GM19238 (cell line): Measurements from ENCODE around the gene IGFALS.

ENCODE experiments used
- DNase-seq: peaks from one replicate; pipeline ENCODE4 v3.0.0; 2011; ENCODE audit warnings: low spot score; ENCODE audit not compliant: insufficient read length

IGFALS gene

GRCh38 chr16:1745181-1745899 lies 48.2 kb downstream of the IGFALS start:
- DNase-seq, result no peak

DNA sequence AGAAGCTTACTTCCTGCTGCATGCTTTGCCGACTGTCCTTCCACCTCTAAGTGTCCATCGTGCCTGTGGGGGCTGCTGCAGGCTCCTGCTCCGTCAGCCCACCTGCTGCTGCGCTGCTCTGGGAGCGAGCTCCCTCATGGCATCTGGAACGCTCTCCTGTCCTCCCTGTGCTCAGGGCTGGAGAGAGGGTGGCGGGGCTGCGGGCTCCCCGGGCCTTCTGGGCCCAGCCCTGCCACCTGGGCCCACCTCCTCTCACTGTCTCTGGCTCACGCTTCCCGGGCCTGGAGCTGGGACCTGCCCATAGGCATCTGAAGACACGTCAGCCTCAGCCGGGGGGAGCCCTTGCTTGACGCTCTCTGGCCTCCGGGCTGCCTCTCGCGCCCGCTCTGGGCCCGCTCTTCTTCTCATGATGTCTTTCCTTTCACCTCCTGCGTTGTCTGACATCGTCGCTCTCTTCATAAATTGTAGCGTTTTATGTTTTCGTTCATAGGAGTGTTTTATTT lies 49.1 kb downstream of the IGFALS start:
- DNase-seq, result no peak

- DNase-seq, result no peak
Observed at GRCh38 chr16:1743376-1744337, 49.8 kb downstream of the IGFALS start.

DNA sequence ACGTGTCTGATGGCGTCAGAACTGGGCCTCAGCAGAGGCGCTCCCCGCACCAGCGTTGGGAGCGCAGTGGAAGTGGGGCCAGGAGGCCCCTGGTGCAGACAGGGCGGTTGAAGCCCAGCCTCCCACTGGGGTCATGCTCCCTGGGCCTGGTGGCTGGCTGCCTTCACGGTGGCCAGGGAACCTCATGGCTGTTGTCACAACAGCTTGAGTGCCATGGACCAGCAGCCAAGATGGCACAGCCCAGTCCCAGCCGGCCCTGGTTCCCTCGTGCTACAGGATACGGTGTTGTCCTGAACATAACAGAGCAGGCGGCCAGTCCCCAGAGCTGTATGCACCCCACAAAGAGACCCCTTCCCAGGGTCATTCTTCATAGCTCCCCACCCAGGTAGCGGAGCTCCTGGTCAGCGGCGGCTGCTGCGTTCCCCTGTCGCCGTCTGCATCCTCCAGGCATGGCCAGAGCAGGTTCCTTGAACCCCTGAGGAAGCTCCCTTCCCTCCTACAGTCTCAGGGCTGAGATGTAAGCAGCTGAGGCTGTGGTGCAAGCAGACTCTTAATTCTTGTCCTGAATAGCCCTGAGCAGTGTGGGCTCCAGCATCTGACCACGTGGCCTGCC lies 51.8 kb downstream of the IGFALS start:
- DNase-seq, result no peak

DNA sequence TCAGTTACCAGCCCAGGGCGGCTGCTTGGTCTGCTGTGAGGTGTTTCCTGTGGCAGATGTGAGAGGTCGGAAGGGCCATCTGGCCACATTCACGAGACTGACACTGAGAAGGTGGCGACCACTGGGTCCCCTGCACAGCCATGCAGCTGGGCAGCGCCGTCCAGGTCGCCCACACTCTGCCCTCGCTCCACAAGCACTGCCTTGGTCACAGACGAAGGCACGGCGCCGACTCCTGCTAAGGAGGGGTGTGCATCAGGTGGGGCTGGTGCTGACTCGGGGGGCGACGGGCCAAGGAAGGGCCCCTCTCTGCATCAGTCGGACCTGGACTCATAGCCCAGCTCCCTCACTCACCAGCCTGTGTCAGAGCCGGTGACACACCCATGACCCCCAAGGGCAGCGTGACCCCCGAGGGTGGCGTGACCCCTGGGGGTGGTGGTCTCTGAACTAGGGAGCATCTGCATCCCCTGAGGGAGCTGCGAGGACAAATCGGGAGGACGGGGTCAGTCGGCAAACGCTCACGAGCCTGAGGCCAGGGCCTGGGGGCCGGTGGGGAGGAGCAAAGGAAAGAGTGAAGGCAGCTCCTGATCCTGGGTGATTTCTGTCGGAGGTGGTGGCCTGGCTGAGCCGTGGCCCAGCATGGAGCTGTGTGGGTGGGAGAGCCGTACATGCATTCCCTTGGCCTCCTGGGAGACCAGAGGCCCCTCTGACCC lies 52.6 kb downstream of the IGFALS start:
- no peak for DNase-seq
